Bronchial epithelial cell (primary cell): ENCODE data around the gene SART3. TPM values are rescaled to one million over a fixed set of nuclear protein-coding genes. Genes with fewer than 3 reads are reported as not detected.

Experiments used
- DNase-seq: peaks from one replicate; pipeline ENCODE4 v3.0.0-alpha.2; 2010; ENCODE audit warnings: low read depth
- FAIRE-seq: peaks from 2 replicates; lab custom pipeline; 2011; peaks lifted over from hg19 to GRCh38; lab: Jason Lieb, UNC
- H3K27me3 ChIP-seq: 2 replicates; pipeline ENCODE4 v1.5.1; 2011; ENCODE audit warnings: low read length; ENCODE audit not compliant: control insufficient read depth, insufficient read depth
- H3K36me3 ChIP-seq: 2 replicates; pipeline ENCODE4 v1.5.1; 2011; ENCODE audit warnings: low read length; ENCODE audit not compliant: control insufficient read depth, insufficient read depth
- H3K4me3 ChIP-seq: 2 replicates; pipeline ENCODE4 v1.5.1; 2011; ENCODE audit warnings: mild to moderate bottlenecking, low read depth, low read length, control low read depth
- CTCF ChIP-seq: IDR thresholded peaks from 2 replicates; pipeline ENCODE4 v1.5.1; 2011; ENCODE audit warnings: mild to moderate bottlenecking, moderate library complexity, low read length, control low read depth, inconsistent platforms; ENCODE audit not compliant: insufficient read depth, severe bottlenecking
- total RNA-seq: library from RNA; depleted of rRNA; stranded (reverse); fragments of >200 nt; gene quantifications from 2 replicates; pipeline ENCODE4 v1.2.1, GENCODE V29; 2014

Gene SART3
- total RNA-seq, 1 donor from 2014 or later: 41.6 TPM

GRCh38 chr12:108589028-108589839 lies 28.3 kb upstream of the SART3 start:
- DNase-seq (no peak), FAIRE-seq (no peak)
- no peak overlapping the region for H3K4me3 ChIP-seq
- TF ChIP-seq CTCF: no peak
- peaks cover 4% of the 10 kb centered on the region for H3K27me3 ChIP-seq
- no peaks in the 10 kb centered on the region for H3K36me3 ChIP-seq

- FAIRE-seq: no peak
- Histone ChIP-seq H3K4me3 (no peak overlapping the region), H3K27me3 (peaks cover 4% of the 10 kb centered on the region), H3K36me3 (no peaks in the 10 kb centered on the region)
- TF ChIP-seq CTCF: no peak
- no peak for DNase-seq
These were observed 26.9 kb upstream of the SART3 start for GRCh38 chr12:108587826-108588225.

GRCh38 chr12:108586306-108586705 lies 25.3 kb upstream of the SART3 start:
- H3K36me3 ChIP-seq: no peaks in the 10 kb centered on the region
- no peak for TF ChIP-seq CTCF
- no peak for DNase-seq
- FAIRE-seq: no peak
- no peak overlapping the region for H3K4me3 ChIP-seq
- peaks cover 4% of the 10 kb centered on the region for H3K27me3 ChIP-seq

- H3K36me3 ChIP-seq: no peaks in the 10 kb centered on the region
- peaks cover 4% of the 10 kb centered on the region for H3K27me3 ChIP-seq
- TF ChIP-seq CTCF: no peak
- no peak overlapping the region for H3K4me3 ChIP-seq
- no peak for DNase-seq
- no peak for FAIRE-seq
These were observed 24.9 kb upstream of the SART3 start for GRCh38 chr12:108585864-108586263.

GRCh38 chr12:108584456-108585065 lies 23.6 kb upstream of the SART3 start:
- FAIRE-seq (no peak), DNase-seq (no peak)
- TF ChIP-seq CTCF: no peak
- Histone ChIP-seq H3K27me3 (peaks cover 4% of the 10 kb centered on the region), H3K36me3 (no peaks in the 10 kb centered on the region), H3K4me3 (no peak overlapping the region)

GRCh38 chr12:108583991-108584390 lies 23.0 kb upstream of the SART3 start:
- TF ChIP-seq CTCF: no peak
- H3K27me3 ChIP-seq: peaks cover 2% of the 10 kb centered on the region
- no peak for FAIRE-seq
- H3K36me3 ChIP-seq: no peaks in the 10 kb centered on the region
- no peak overlapping the region for H3K4me3 ChIP-seq
- no peak for DNase-seq
